ENCODE results near the gene LMO7.

DNA sequence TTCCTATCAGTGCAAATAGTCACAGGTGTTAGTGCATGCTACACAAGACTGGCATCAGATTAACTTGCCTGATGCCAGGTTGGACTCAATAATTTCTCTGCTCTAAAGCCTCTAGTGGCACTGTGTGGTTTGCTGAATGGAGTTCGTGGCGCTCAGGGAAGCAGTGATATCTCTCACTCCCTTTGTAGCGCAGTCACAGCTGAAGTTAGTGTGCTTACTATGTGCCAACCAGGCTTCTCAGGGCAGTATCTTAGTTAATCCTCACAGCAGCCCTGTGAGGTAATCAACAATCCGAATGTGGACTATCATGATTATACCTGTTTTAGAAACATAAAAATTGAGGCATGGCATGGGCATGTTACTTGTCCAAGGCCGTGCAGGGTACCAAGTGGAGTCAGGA is 190.3 kb downstream of the LMO7 start:
- TF ChIP-seq, protein P1, sequence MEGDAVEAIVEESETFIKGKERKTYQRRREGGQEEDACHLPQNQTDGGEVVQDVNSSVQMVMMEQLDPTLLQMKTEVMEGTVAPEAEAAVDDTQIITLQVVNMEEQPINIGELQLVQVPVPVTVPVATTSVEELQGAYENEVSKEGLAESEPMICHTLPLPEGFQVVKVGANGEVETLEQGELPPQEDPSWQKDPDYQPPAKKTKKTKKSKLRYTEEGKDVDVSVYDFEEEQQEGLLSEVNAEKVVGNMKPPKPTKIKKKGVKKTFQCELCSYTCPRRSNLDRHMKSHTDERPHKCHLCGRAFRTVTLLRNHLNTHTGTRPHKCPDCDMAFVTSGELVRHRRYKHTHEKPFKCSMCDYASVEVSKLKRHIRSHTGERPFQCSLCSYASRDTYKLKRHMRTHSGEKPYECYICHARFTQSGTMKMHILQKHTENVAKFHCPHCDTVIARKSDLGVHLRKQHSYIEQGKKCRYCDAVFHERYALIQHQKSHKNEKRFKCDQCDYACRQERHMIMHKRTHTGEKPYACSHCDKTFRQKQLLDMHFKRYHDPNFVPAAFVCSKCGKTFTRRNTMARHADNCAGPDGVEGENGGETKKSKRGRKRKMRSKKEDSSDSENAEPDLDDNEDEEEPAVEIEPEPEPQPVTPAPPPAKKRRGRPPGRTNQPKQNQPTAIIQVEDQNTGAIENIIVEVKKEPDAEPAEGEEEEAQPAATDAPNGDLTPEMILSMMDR (IDR thresholded peaks at IDR 0.05) = no peak
- no peak for TF ChIP-seq POLR2A (IDR thresholded peaks at IDR 0.05)

Measured in testis (tissue), 2 donors.